GM18868 (cell line): ENCODE results near the gene C2CD2L.
"Not testable (repeated sequence)": the region's sequence is repeated elsewhere in the genome, so short reads cannot be mapped to it uniquely, and the experiment has no call there.

Experiments
- ATAC-seq: cut with Tn5 transposase; IDR thresholded peaks from one replicate; pipeline ENCODE4 v1.9.1; 2021; ENCODE audit warnings: mild to moderate bottlenecking, moderate library complexity; ENCODE audit not compliant: unreplicated experiment

Gene C2CD2L

GRCh38 chr11:119113716-119114115 lies 6.6 kb downstream of the C2CD2L start:
- no peak for ATAC-seq

GRCh38 chr11:119114351-119114750 lies 7.2 kb downstream of the C2CD2L start:
- no peak for ATAC-seq

GRCh38 chr11:119115484-119116234 lies 8.5 kb downstream of the C2CD2L start:
- ATAC-seq, result no peak

- no peak for ATAC-seq
Measured at GRCh38 chr11:119116235-119116594, 9.1 kb downstream of the C2CD2L start.

GRCh38 chr11:119116601-119117000 lies 9.5 kb downstream of the C2CD2L start:
- ATAC-seq, result no peak

GRCh38 chr11:119117004-119117706 lies 10.0 kb downstream of the C2CD2L start:
- no peak for ATAC-seq

- no peak for ATAC-seq
Measured at GRCh38 chr11:119118227-119118626, 11.1 kb downstream of the C2CD2L start.

GRCh38 chr11:119118946-119119345 lies 11.8 kb downstream of the C2CD2L start:
- no peak for ATAC-seq

GRCh38 chr11:119120639-119121007 lies 13.5 kb downstream of the C2CD2L start:
- no peak for ATAC-seq

- ATAC-seq, result peak; percentile 95
Measured at GRCh38 chr11:119121008-119121810, 14.1 kb downstream of the C2CD2L start, which contains the start of gene HINFP. Gene HINFP, plus strand, starts transcription at chr11:119121580. Its CDS starts 5,365 bp downstream, at chr11:119126945.

GRCh38 chr11:119121811-119122124 lies 14.6 kb downstream of the C2CD2L start:
- ATAC-seq, result no peak

GRCh38 chr11:119125821-119126220 lies 18.7 kb downstream of the C2CD2L start:
- no peak for ATAC-seq

GRCh38 chr11:119126675-119127268 lies 19.6 kb downstream of the C2CD2L start:
- no peak for ATAC-seq

- no peak for ATAC-seq
Measured at GRCh38 chr11:119130662-119131061, 23.5 kb downstream of the C2CD2L start.

GRCh38 chr11:119134389-119134978 lies 27.3 kb downstream of the C2CD2L start:
- ATAC-seq, result no peak

- not testable (repeated sequence) for ATAC-seq
Measured at GRCh38 chr11:119139276-119139675, 32.1 kb downstream of the C2CD2L start.

- ATAC-seq, result no peak
Measured at GRCh38 chr11:119144825-119145486, 37.8 kb downstream of the C2CD2L start.

- no peak for ATAC-seq
Measured at GRCh38 chr11:119145551-119145950, 38.4 kb downstream of the C2CD2L start.

- no peak for ATAC-seq
Measured at GRCh38 chr11:119147604-119148333, 40.6 kb downstream of the C2CD2L start.

- ATAC-seq, result no peak
Measured at GRCh38 chr11:119148720-119149017, 41.5 kb downstream of the C2CD2L start.
